ENCODE results near the gene ASB15. TPM values are rescaled to one million over a fixed set of nuclear protein-coding genes. Genes with fewer than 3 reads are reported as not detected.

ASB15 gene
- total and polyA plus RNA-seq, 2 donors (not counting 3 experiments of a cell fraction or from before 2014, with no cell fraction given): not detected

- BruUV-seq (replicated peaks): no TSS peak
- Histone ChIP-seq H3K27me3 (ENCODE audit: control insufficient read depth in 2 of 2, insufficient read depth in 2 of 2, low read length in 2 of 2) (no peaks in the 10 kb centered on the region), H3K4me2 (ENCODE audit: insufficient read depth, low read length) (no peak overlapping the region), H3K4me1 (ENCODE audit: control insufficient read depth, extremely low read depth, insufficient read depth, low read length) (peaks cover 18% of the 10 kb centered on the region), H3K9me1 (replicated peaks; ENCODE audit: control insufficient read depth, extremely low read depth, insufficient read depth, low read length) (no peaks in the 10 kb centered on the region), H3K27ac (ENCODE audit: insufficient read depth, low read depth, low read length) (no peak overlapping the region), H3K79me2 (ENCODE audit: control insufficient read depth, insufficient read depth, low read length) (no peaks in the 10 kb centered on the region), H3K4me3 (replicated peaks in 1 of 3; ENCODE audit: insufficient read depth in 1 of 3, low read depth in 1 of 3, low read length in 3 of 3) (no peak overlapping the region), H3K9ac (replicated peaks; ENCODE audit: extremely low read depth, insufficient read depth, low read length) (no peak overlapping the region), H3K36me3 (ENCODE audit: control insufficient read depth in 2 of 2, extremely low read depth in 1 of 2, insufficient read depth in 2 of 2, low read length in 2 of 2) (no peaks in the 10 kb centered on the region), H3K9me3 (replicated peaks; ENCODE audit: control insufficient read depth, insufficient read depth, low read length) (no peaks in the 10 kb centered on the region), H2AFZ (ENCODE audit: low read depth, low read length) (no peak overlapping the region), H4K20me1 (replicated peaks; ENCODE audit: control insufficient read depth, extremely low read depth, insufficient read depth, low read length) (no peaks in the 10 kb centered on the region)
- no peak for FAIRE-seq
- no peak for DNase-seq (ENCODE audit: low read depth, low spot score)
- intact Hi-C loops (cut with micrococcal nuclease) (no loop called here), dilution Hi-C loops (cut with MboI; ENCODE audit: extremely low pct_ligation_motif_present, low sequenced_read_pairs) (no loop called here)
- CTCF ChIA-PET: interaction anchor here (0.7 to 1.6 kb wide), 4 partner anchors 11 to 1283 kb away, joined by 3 to 6 read pairs (median 4); partner anchors contain the start of gene NDUFA5
- POLR2A ChIA-PET: no interaction called here
- TF ChIP-seq POLR2A (IDR thresholded peaks at IDR 0.05; ENCODE audit: low read depth, low read length): no peak
- no peak for TF ChIP-seq MAX (IDR thresholded peaks at IDR 0.05; ENCODE audit: insufficient read depth, insufficient read length)
- TF ChIP-seq FOS (IDR thresholded peaks at IDR 0.05; ENCODE audit: borderline replicate concordance, insufficient read depth, low read length): no peak
- no peak for TF ChIP-seq POLR2AphosphoS5 (IDR thresholded peaks at IDR 0.05; ENCODE audit: insufficient read depth, low read depth, low read length)
- TF ChIP-seq GATA2 (IDR thresholded peaks at IDR 0.05; ENCODE audit: insufficient read depth, insufficient read length, low read depth, low read length): no peak
Measured at GRCh38 chr7:123573341-123573740, 28.3 kb upstream of the ASB15 start.

GRCh38 chr7:123573896-123574467, 27.6 kb upstream of the ASB15 start:
- FAIRE-seq: no peak
- CTCF ChIA-PET: interaction anchor here (0.8 to 1.3 kb wide), 3 partner anchors 10 to 80 kb away, joined by 3 to 6 read pairs (median 3); no protein-coding TSS in a partner anchor
- intact Hi-C loops (cut with micrococcal nuclease): no loop called here

More at GRCh38 chr7:123573896-123574467, 27.6 kb upstream of the ASB15 start:
- no peak overlapping the region for H2AFZ ChIP-seq (ENCODE audit: low read depth, low read length)
- H3K4me2 ChIP-seq (ENCODE audit: insufficient read depth, low read length): no peak overlapping the region
- no peak overlapping the region for H3K4me3 ChIP-seq (replicated peaks in 1 of 3; ENCODE audit: insufficient read depth in 1 of 3, low read depth in 1 of 3, low read length in 3 of 3)
- BruUV-seq (replicated peaks): no TSS peak
- dilution Hi-C loops (cut with MboI; ENCODE audit: extremely low pct_ligation_motif_present, low sequenced_read_pairs): no loop called here
- no peaks in the 10 kb centered on the region for H3K27me3 ChIP-seq (ENCODE audit: control insufficient read depth in 2 of 2, insufficient read depth in 2 of 2, low read length in 2 of 2)
- no peak overlapping the region for H3K9ac ChIP-seq (replicated peaks; ENCODE audit: extremely low read depth, insufficient read depth, low read length)
- no peak overlapping the region for H3K27ac ChIP-seq (ENCODE audit: insufficient read depth, low read depth, low read length)
- peaks cover 18% of the 10 kb centered on the region for H3K4me1 ChIP-seq (ENCODE audit: control insufficient read depth, extremely low read depth, insufficient read depth, low read length)
- no peak for TF ChIP-seq MYC (IDR thresholded peaks at IDR 0.05; ENCODE audit: low read depth, low read length)
- no peak for TF ChIP-seq GATA2 (IDR thresholded peaks at IDR 0.05; ENCODE audit: insufficient read depth, insufficient read length, low read depth, low read length)
- no peak for TF ChIP-seq FOS (IDR thresholded peaks at IDR 0.05; ENCODE audit: borderline replicate concordance, insufficient read depth, low read length)
- TF ChIP-seq JUN (IDR thresholded peaks at IDR 0.05; ENCODE audit: borderline replicate concordance, insufficient read depth, insufficient read length, low read depth): no peak
- TF ChIP-seq MAX (IDR thresholded peaks at IDR 0.05; ENCODE audit: insufficient read depth, insufficient read length): no peak
- TF ChIP-seq POLR2A (IDR thresholded peaks at IDR 0.05; ENCODE audit: low read depth, low read length): no peak
- POLR2A ChIA-PET: no interaction called here
- DNase-seq (ENCODE audit: low read depth, low spot score): no peak
- no peaks in the 10 kb centered on the region for H3K9me1 ChIP-seq (replicated peaks; ENCODE audit: control insufficient read depth, extremely low read depth, insufficient read depth, low read length)
- no peaks in the 10 kb centered on the region for H3K79me2 ChIP-seq (ENCODE audit: control insufficient read depth, insufficient read depth, low read length)
- no peaks in the 10 kb centered on the region for H3K9me3 ChIP-seq (replicated peaks; ENCODE audit: control insufficient read depth, insufficient read depth, low read length)
- no peaks in the 10 kb centered on the region for H3K36me3 ChIP-seq (ENCODE audit: control insufficient read depth in 2 of 2, extremely low read depth in 1 of 2, insufficient read depth in 2 of 2, low read length in 2 of 2)
- no peaks in the 10 kb centered on the region for H4K20me1 ChIP-seq (replicated peaks; ENCODE audit: control insufficient read depth, extremely low read depth, insufficient read depth, low read length)

Data from endothelial cell of umbilical vein (primary cell).